GM21723 (cell line): Measurements from ENCODE around the gene MED13L.

Experiments used
- ATAC-seq: cut with Tn5 transposase; IDR thresholded peaks from one replicate; pipeline ENCODE4 v1.9.1; 2021; ENCODE audit warnings: mild to moderate bottlenecking, moderate library complexity; ENCODE audit not compliant: unreplicated experiment

MED13L gene

DNA sequence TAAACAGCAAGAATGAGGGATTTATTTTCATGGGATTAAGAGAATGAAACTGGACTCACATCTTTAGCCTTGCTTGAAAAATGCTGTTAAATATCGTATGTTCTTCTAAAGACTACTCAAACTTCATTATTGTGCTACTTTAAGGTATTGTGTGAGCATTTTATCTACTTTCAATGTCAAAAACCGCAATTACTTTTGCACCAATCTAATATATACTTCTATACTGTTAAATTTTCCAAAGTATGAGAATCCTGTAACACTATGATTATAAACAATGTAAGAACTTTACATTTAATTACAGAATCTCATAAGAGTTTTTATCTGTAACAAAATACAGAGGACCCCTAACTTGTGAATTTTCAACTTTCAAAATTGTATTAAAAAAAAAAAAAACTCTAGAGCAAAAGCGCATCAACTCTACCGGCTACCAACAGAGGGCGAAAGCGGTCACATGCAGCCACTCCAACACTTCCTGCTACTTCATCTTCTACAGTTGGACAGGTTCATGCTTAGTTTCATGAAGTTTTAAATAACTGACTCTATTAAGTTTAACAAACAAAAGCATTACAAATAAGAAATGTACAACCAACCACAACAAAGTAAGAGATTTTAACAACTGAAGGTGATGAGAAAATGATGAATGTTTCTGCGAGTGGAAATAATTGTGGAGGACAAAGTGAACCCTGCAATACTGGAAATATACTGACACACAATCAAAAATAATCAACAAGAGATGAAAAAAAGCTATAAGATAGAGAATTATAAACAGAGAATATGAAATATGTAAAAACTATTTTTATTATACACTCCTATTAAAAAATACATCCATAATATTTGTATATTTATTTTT lies 210.9 kb downstream of the MED13L start:
- no peak for ATAC-seq

DNA sequence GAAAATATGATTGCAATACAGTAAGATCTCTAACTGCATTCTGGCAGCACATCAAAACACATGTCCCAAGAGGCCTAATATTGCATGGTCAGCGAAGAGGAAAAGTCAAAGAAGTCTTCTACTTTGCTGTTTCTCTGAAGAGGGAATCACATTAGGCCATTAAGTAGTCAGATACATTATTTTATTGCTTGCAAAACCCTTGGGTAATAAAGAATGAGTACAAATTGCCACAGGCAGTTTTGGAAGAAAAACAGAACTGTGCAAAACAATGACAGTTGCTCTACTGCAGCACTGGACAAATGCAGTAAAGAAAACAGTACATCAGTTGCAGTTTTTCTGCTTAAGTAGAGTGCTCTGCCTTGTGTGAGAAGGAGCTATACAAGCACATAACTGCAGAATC lies 211.9 kb downstream of the MED13L start:
- no peak for ATAC-seq

DNA sequence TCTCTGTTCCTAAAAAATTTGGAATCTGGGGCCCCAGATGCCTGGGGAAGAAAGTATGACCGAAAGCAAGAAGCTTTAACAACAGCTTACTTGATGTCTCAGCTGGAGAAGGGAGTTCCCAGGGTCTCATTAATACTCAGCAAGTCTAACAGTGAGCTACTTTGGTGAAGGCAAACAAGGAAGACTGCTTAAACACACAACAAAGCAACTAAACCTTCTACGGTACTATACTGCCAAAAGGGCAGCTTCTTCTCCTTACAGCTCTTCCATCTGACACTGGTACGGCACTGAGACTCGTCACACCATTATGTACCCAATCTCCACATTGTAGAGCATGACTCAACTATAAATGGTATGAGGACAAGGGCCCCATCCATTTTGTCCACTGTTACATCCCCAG lies 213.0 kb downstream of the MED13L start:
- ATAC-seq = no peak

DNA sequence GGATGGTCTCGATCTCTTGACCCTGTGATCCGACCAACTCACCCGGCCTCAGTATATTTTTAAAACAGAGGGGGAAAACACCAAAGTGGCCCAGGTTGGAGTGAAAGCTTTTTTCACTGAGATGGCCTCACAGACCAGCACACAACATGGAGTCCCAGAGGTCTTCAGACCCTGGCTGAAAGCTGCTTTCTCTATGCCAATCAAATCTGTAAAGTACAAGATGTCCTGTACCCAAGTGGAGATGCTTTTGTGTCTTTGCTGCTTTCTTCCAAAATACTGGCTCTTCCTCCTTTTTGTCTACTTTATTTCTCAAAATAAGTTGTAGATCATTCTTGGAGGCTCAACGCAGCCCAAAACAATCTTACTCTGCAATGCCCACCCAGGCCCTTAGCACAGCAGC lies 214.8 kb downstream of the MED13L start:
- ATAC-seq = no peak

DNA sequence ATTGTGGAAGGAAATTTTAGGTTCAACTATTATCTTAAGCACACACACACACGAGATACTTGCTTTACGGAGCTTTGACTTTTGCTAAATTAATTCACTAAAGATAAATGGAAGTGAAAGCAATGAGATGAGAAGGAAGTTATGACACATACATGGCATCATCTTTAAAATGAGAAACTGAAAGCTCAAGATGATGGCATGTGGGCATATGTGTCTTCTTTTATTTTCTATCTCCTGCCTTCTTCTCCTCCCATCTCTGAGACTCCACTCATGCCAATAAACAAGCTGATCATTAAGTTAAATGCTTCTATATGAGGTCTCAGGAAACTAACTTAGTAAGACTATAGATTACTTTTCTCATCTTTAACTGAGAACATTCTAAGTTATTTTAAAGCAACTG lies 216.7 kb downstream of the MED13L start:
- peak; percentile 77 for ATAC-seq

DNA sequence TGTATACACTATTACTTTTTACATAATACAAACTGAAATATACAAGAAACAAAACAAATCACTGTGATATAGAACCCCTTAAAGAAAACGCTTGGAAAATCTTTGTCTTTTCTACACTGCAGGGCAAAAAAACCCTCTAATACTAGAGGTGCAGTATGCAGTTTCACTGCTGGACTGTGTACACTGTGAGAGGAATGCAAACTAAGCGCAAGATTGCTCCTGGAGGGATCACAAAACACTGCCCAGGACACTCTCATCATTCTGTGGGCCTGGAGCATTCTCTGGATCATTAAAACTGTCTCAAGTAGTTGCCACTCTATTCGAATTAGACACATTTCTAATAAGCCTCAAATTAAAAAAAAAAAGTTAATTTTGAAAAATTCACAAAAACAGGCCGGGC lies 217.6 kb downstream of the MED13L start:
- no peak for ATAC-seq

DNA sequence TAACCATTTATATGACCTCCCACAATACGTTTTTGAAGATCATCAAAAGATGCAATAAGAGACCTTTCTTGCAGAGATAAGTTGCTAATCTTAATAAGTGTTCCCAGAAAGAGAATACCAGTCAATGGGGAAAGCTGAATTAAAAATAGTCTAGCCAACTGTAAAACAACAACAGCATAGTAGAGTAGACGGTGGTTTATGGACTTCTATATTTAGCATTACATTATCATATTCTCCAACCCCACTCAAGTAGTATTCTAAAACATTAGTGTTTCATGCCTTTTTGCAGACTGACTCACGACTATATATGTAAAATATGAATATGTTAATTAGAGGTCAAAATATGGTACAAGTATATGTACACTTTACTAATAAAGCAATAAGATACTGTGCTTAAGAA lies 218.9 kb downstream of the MED13L start:
- no peak for ATAC-seq

DNA sequence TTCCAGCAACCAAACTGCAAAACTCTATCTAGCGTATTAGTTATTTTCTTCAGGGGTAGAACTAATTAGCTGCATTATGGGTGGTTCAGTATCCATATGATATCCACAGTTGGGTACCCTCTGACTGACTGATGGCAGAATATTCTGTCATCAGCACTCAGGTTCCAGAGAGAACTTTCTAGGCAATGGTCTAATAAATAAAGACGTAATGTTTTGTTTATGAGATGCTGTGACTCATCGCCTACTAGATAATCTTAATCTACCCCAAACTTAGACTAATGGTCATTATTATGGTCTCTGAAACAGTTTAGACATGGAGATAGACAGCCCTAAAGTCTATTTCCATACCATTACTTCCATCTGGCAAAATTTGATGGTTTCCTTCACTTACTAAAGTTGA lies 220.1 kb downstream of the MED13L start:
- no peak for ATAC-seq

DNA sequence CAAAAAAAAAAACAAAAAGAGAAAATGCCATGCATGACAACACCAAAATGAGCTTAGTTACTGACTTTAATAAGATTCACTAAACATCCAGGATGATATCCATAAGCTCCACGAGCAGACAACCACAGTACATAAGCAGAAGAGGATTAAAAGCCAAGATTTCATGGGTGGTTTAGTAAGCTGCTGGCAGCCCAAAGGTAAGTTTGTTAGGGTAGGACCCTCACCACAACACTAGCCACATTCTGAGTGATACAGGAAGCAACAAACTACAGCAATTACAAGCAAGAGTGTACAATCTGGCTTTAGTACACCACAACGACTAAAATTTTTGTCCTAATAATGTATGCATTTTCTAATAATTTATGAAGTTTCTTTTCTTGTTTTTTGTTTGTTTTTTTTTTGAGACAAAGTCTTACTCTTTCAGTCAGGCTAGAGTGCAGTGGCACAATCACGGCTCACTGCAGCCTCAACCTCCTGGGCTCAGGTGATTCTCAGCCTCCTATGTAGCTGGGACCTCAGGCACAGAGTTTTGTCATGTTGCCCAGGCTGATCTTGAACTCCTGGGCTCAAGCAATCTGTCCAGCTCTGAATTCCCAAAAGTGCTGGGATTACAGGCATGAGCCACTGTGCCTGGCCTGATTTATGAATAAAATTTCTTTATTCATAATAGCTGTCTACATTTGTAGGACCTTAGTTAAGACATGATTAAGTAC lies 221.4 kb downstream of the MED13L start:
- no peak for ATAC-seq

DNA sequence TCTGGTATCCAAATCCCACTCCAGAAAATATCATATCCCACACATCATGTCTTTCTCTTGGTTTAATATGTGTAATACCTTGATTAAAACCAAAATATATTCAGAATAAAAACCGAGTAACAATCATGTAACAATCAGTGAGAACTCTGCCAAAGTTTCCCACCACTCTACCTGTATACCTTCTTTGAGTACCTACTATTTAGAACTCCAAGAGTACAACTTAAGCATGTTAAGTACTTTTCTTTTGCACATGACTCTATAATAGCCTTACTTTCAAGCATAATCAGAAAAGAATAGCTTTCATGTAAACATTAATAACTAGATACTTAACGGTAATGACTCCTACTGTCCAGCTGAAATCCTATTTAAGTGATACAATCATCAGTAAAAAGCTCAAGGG lies 223.2 kb downstream of the MED13L start:
- no peak for ATAC-seq

DNA sequence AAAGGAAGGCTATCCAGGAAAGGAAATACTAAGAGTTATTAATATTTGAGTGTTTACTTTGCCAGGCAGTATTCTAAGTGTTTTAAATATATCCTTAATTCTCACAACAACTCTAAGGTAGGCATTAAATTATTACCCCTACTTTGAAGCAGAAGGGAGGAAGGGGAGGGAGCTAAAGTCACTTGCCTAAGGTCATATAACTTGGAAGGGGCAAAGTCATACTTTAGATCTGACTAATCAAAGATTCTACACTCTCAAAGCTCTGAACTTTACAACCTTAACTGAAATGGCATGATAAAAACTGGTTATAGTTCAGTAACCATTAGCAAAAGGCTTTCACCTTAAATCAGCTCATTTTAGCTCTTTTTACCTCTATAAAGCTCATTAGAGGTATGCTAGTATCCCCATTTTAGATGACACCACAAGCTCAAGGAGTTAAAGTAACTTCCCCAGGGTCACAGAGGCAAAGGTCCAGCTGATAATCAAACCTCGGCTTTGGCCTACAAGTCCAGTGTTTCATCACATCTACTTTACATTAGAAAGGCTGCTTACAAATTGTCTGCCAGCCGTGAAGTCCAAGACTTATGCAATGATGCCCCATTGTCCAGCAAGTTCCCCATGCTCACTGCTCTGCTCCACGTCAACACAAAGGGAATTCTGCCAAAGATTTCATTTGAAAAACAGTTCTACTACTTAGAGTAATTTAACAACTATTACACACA lies 223.9 kb downstream of the MED13L start:
- no peak for ATAC-seq

DNA sequence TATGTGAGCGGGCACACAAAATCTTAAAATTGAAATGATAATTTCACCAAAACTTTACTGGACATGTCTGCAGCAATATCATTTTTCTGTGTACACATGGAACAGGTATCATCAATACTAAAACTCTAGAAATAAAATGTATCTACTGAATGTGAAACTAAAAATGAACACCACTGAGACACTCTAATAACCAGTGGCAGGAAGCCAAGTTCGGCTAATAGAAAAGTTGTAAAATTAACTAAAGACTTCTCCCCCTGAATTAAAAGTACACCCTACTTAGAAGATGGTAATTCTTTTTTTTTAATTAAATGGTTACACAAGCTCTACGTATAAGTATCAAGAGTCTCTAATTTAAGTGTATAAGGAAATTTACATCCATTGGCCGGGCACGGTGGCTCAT lies 227.2 kb downstream of the MED13L start:
- no peak for ATAC-seq

DNA sequence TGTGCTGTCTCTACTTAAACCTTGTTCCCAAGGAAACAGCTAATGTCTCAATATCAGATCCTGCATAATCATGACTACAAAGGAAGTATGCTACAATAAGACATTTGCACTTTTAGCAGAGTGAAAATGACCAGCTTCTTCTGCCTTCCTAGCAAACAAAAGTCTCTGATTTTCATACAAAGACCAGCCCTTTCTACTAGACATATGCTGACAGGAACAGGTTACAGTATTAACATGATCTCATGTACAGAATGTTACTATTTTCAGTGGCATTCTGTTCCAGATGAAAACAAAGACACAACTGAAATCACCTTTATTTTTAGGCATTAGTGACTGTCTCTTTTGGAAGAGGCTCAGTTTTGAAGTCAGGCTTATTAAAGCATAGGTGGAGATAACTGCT lies 228.6 kb downstream of the MED13L start:
- no peak for ATAC-seq

DNA sequence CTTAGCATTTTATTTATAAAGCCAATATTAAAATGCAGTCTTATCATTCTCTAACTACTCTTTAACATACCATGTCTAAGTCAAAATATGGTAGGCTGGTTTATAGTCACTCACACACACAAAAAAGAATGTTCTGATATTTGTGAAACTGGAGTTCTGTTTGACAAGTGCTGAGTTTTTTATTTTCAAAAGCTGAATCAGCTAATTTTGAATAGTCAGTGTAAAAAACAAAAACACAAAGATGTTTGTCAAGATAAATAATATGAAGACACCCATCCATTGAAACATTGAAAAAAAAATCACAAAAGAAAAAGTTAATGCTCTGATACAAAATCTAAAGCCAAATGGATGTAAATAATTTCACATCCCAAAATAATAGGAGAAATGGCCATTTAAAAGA lies 231.5 kb downstream of the MED13L start:
- no peak for ATAC-seq

DNA sequence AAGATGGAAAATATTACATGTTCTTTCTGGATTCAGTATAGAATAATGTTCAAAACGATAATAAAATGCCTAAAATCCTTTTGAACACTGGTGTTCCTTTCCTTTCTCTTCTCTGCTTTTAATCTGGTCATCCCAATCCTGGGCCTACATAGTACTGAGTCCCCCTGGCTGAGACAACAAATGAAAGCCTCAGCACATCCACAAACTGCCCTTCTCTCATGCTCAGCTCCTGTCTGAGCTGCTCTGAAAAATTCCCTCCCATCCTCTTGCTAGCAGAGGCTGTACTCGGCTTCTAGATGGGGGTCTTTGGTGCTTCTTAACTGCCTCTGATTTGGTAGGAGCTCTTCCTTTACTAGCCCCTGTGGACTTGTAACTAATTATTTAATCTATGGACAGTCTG lies 232.3 kb downstream of the MED13L start:
- ATAC-seq = no peak

DNA sequence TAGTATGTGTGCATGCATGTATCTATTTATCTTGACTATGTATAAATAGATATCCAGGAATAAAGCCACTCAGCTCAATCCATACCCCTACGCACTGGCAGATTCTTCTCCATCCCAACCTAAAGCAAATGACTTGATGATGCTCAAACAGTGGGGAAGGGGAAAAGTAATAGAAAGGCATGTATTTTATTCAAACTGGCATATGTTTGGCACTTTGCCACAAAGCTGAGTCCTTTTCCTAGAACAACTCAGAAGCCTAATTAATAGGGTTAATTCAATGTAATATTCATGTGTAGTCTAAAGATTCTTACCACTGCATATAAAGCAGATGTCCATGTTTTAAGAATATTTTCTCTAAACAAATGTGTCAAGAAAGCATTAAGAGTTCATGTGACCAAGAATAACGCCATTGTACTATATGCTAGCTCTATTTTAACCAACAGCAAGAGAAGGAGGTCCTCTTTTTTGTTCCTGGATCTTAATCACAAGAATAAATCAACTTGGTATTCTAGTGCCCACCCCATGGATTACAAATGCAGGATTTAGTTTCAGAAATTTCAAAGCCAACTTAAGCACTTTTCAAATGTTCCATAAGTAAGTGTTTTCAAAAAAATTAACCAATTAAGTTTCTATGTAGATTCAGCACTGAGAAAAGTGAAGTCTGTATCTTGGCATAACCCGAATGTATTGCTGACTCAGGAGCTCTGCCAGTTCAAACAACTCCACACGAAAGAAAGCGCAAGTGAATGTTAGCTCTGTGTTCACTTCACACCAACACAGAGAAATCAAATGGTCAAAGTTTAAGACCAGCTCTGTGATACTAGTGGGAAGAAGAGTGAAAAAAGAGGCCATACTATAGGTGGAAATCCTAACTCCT lies 233.6 kb downstream of the MED13L start:
- no peak for ATAC-seq

DNA sequence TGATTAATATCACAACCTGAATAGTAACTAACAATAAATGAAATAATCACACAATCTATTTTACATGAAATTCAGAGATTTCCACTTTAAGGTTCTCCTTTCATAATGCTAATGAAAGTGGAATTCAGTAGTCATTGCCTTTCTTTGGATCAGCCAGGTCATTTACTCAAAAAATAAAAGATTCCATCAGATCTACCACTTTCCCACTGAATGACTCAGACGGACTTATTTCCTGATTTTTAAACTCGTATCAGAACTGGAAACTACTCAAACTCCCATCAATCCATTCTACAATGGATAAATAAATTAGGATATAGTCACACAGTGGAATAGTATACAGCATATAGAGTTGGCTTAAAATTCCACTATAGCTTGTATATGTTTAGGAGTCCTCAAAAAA lies 237.1 kb downstream of the MED13L start:
- no peak for ATAC-seq

DNA sequence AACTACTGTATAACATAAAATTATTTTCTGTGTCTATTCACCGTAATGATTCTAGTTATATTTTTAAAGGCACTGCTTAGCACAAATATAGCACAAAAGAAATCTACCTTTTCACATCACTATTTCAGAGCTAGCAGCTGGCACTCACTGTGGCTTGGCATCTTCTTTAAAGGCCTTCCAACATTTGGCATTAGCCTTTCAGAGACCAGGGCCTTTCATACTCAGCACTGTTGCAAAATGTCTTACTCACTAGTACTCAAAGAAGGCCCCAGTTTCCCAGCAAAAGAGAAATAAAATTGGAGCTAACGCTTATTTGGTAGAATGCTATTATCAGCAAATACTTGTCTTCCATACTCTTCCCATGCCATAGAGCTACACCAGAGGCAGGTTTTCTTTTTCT lies 238.4 kb downstream of the MED13L start:
- no peak for ATAC-seq

DNA sequence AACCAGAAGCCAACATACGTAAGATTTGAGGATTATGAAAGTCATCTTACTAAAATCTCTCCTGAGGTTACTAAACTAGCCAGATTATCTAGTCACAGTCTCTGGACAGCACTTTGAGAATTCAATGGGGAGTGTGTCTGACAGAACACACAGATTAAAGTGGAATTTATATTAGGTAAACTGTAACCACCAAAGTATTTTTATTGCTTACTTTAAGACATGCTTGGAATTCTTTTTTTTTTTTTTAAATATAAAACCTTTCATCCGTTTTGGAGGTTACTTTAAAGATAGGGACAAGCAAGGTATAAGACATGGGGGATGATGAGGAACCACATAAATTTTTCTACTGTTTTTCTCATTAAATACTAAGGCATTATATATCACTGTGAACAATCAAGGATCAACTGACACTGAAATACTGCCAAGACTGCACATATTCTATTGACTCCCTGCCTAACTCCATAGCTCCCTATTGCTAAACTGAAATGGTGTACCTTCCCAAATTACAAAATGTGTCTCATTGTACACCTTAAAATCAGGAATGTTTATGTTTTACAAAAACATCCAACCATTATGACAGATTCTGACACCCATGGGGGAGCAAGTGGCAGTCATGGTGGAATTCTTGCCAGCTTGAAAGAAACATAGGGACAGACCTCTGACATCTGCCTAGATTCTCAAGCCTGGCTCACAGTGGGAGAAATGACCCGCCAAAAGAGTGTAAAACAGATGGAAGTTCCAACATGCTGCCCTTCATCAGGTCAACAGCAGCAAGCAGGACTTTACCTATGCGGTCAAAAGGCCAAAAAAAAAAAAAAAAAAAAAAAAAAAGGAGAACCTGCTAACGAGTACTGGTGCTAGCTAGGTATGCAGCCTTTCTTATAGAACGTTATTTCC lies 239.3 kb downstream of the MED13L start:
- no peak for ATAC-seq

DNA sequence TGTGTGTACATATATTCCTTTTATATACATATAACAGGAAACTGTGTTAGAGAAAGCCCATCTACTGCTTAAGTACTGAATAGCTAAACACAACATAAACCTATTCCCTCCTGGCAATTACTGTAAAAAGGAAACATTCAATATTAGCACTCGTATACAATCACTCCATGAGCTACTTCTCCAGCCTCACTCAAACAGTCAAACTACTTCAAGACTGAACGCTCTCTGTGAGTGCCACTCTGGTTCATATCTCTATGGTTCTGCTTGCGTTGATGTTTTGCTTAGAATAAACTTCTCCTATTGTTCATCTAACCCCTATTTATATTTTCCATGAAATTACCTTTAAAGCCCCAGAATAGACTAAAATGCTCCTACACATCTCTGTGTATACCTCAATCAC lies 243.7 kb downstream of the MED13L start:
- no peak for ATAC-seq
